Stimulated activated CD4-positive, alpha-beta T cell treated with anti-CD3 and anti-CD28 coated beads, TNF-alpha, amount 100 ng/mL, for 4 hours (primary cell): ENCODE measurements around the gene OR52A1.
"Not testable (repeated sequence)": the region's sequence is repeated elsewhere in the genome, so short reads cannot be mapped to it uniquely, and the experiment has no call there.

Experiments
- DNase-seq, 3 experiments: peaks; one replicate each; pipeline ENCODE4 v3.0.0-alpha.2; 2020; ENCODE audit warnings: low read depth in 3 of 3

OR52A1 gene

GRCh38 chr11:5154657-5155056 is at the start of gene OR52A1:
OR52A1 (minus strand) TSS chr11:5154757; CDS start chr11:5152369, 2,388 bp downstream.
- no peak for DNase-seq

- no peak for DNase-seq
These were observed 48.8 kb upstream of the OR52A1 start for GRCh38 chr11:5203366-5203765.

- DNase-seq, result no peak
These were observed 46.0 kb upstream of the OR52A1 start, which contains the start of gene OR51V1 for GRCh38 chr11:5200582-5200981. OR51V1 (minus strand) TSS chr11:5200682; CDS start chr11:5200682, 0 bp downstream.

GRCh38 chr11:5198285-5198684 is 43.7 kb upstream of the OR52A1 start:
- no peak for DNase-seq

GRCh38 chr11:5197536-5197935 is 43.0 kb upstream of the OR52A1 start:
- no peak for DNase-seq

- no peak for DNase-seq
These were observed 42.2 kb upstream of the OR52A1 start for GRCh38 chr11:5196731-5197130.

GRCh38 chr11:5196067-5196466 is 41.5 kb upstream of the OR52A1 start:
- DNase-seq, result no peak

- no peak for DNase-seq
These were observed 38.2 kb upstream of the OR52A1 start for GRCh38 chr11:5192738-5193137.

GRCh38 chr11:5188201-5188600 is 33.6 kb upstream of the OR52A1 start:
- no peak for DNase-seq

GRCh38 chr11:5178046-5178837 is 23.7 kb upstream of the OR52A1 start:
- DNase-seq, result no peak

GRCh38 chr11:5174934-5175333 is 20.4 kb upstream of the OR52A1 start:
- DNase-seq, result no peak

- no peak for DNase-seq
These were observed 17.3 kb upstream of the OR52A1 start for GRCh38 chr11:5171856-5172255.

GRCh38 chr11:5165898-5166297 is 11.3 kb upstream of the OR52A1 start:
- not testable (repeated sequence) for DNase-seq

GRCh38 chr11:5164807-5165206 is 10.2 kb upstream of the OR52A1 start:
- DNase-seq, result not testable (repeated sequence)

- not testable (repeated sequence) for DNase-seq
These were observed 6.5 kb upstream of the OR52A1 start for GRCh38 chr11:5161045-5161444.

GRCh38 chr11:5160217-5160616 is 5.7 kb upstream of the OR52A1 start:
- not testable (repeated sequence) for DNase-seq

- no peak for DNase-seq
These were observed 5.2 kb upstream of the OR52A1 start for GRCh38 chr11:5159806-5160205.

GRCh38 chr11:5153574-5154431 is 754 bp downstream of the OR52A1 start:
- DNase-seq, result no peak

- DNase-seq, result no peak
These were observed 2.8 kb downstream of the OR52A1 start for GRCh38 chr11:5151713-5152153.

GRCh38 chr11:5144206-5144605 is 10.4 kb downstream of the OR52A1 start:
- not testable (repeated sequence) for DNase-seq

- no peak for DNase-seq
These were observed 16.6 kb downstream of the OR52A1 start, which contains the start of gene OR52A5 for GRCh38 chr11:5137996-5138395. OR52A5 (minus strand) TSS chr11:5138356; CDS start chr11:5132642, 5,714 bp downstream.

GRCh38 chr11:5137014-5137413 is 17.5 kb downstream of the OR52A1 start:
- no peak for DNase-seq
